ENCODE data around the gene SDSL. TPM values are rescaled to one million over a fixed set of nuclear protein-coding genes. Genes with fewer than 3 reads are reported as not detected.

SDSL gene
- total RNA-seq, 1 donor from 2014 or later = not detected

- Histone ChIP-seq H3K4me3 (no peak overlapping the region), H3K27ac (no peak overlapping the region), H3K36me3 (no peaks in the 10 kb centered on the region), H3K27me3 (peaks cover 11% of the 10 kb centered on the region), H3K9me3 (no peaks in the 10 kb centered on the region), H3K4me1 (peaks cover 15% of the 10 kb centered on the region)
- intact Hi-C loops (cut with DNase I) = no loop called here
- DNase-seq (ENCODE audit: extremely low spot score in 2 of 2) = no peak
- TF ChIP-seq POLR2A (IDR thresholded peaks at IDR 0.05) (no peak), POLR2AphosphoS5 (IDR thresholded peaks at IDR 0.05; ENCODE audit: insufficient read depth in 1 of 2, low read depth in 1 of 2) (no peak)
- TF ChIP-seq, protein P1, sequence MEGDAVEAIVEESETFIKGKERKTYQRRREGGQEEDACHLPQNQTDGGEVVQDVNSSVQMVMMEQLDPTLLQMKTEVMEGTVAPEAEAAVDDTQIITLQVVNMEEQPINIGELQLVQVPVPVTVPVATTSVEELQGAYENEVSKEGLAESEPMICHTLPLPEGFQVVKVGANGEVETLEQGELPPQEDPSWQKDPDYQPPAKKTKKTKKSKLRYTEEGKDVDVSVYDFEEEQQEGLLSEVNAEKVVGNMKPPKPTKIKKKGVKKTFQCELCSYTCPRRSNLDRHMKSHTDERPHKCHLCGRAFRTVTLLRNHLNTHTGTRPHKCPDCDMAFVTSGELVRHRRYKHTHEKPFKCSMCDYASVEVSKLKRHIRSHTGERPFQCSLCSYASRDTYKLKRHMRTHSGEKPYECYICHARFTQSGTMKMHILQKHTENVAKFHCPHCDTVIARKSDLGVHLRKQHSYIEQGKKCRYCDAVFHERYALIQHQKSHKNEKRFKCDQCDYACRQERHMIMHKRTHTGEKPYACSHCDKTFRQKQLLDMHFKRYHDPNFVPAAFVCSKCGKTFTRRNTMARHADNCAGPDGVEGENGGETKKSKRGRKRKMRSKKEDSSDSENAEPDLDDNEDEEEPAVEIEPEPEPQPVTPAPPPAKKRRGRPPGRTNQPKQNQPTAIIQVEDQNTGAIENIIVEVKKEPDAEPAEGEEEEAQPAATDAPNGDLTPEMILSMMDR (IDR thresholded peaks at IDR 0.05) = no peak
These were observed 48.9 kb downstream of the SDSL start for GRCh38 chr12:113470871-113471618.

DNA sequence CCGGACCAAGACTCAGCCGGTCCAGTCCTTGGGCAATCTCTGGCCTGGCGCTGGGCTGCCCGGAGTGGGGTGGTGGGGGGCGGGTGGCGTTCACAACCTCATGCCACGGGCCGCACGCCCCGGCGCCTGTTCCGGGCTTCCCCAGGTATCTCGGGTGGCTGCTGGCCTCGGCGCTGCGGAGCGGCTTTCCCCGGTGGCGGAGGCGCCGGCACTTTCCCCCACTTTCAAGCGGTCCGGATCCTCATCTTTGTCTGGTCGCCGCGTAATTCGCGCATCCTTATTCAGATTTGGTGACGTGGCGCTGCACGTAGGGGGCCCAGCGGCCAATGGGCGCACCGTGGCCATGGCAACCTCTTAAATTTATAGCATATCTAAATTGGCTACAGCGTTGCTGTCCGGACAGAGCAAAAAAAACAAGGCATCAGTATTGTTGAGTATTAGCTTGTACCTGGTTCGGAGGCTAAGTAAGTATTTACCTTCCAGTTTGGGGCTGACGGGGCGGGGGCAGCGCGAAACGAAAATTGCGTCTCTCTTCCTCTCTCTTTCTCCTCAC lies 49.5 kb downstream of the SDSL start, which contains the start of gene LHX5:
LHX5 (minus strand) TSS at position 253 of the 553 bp plus-strand sequence. CDS start 373 bp downstream, outside the sequence.
- H3K4me3 ChIP-seq = no peak within 1 kb of the TSS
- DNase-seq (ENCODE audit: extremely low spot score in 2 of 2) = no peak
- intact Hi-C loops (cut with DNase I) = no loop called here

DNA sequence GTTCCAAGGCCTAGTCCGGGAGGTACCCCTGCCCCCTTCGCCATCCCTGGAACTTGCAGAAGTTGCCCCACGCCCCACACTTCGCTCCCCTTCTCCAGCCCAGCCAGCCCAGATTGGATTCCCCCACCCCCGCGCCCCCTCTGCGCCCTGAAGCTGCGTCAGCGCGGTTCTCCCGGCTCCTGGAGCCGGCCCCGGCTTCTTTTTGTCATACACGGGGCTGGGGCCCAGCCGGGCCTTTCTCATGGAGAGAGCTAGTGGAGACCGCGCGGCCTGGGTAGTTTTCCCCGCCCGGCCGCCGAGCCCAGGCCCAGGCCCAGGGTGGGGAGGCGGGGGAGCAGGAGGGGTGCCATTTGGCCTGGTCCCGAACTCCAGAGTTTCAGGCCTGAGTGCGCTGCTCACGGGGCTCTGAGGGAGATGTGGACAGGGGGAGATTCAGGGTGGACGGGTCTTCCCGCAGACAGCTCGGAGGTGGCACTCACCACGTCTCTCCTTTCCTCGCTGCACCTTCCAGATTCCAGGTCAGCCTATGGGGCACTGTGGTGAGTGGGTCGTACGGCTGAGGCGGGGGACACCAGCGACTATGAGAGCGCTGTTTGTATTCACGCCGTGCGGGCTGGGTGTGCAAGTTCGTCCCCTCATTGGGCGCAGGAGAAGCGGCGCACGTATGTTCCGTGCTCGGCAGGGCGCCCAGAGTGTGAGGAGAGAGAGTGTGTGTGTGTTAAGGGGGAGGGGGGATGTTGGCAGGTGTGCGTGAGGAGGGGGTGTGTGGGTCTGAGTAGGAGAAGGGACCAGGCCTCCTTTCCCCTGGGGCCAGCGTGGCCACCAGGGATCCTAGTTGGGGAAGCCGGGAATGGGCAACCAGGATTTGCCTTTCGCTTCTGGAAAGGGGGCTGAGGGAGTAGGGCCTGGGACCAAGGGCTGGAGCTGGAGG lies 50.3 kb downstream of the SDSL start:
- intact Hi-C loops (cut with DNase I) = no loop called here
- TF ChIP-seq, protein P1 (IDR thresholded peaks at IDR 0.05) = no peak
- no peak for TF ChIP-seq POLR2AphosphoS5 (IDR thresholded peaks at IDR 0.05; ENCODE audit: insufficient read depth in 1 of 2, low read depth in 1 of 2)
- TF ChIP-seq POLR2A (IDR thresholded peaks at IDR 0.05) = no peak
- no peak overlapping the region for H3K4me3 ChIP-seq
- DNase-seq (ENCODE audit: extremely low spot score in 2 of 2) = no peak
- H3K27me3 ChIP-seq = peaks cover 2% of the 10 kb centered on the region
- no peaks in the 10 kb centered on the region for H3K36me3 ChIP-seq
- H3K9me3 ChIP-seq = no peaks in the 10 kb centered on the region
- H3K4me1 ChIP-seq = peaks cover 10% of the 10 kb centered on the region
- H3K27ac ChIP-seq = no peak overlapping the region

More for the DNA sequence above, 49.5 kb downstream of the SDSL start, which contains the start of gene LHX5:
- H3K36me3 ChIP-seq = no peaks in the 10 kb centered on the region
- no peaks in the 10 kb centered on the region for H3K9me3 ChIP-seq
- no peak within 1 kb of the TSS for H3K27ac ChIP-seq
- H3K4me1 ChIP-seq = peaks cover 15% of the 10 kb centered on the region
- TF ChIP-seq POLR2A (IDR thresholded peaks at IDR 0.05) (no peak), POLR2AphosphoS5 (IDR thresholded peaks at IDR 0.05; ENCODE audit: insufficient read depth in 1 of 2, low read depth in 1 of 2) (no peak)
- TF ChIP-seq, protein P1 (IDR thresholded peaks at IDR 0.05) = no peak
- peaks cover 6% of the 10 kb centered on the region for H3K27me3 ChIP-seq

DNA sequence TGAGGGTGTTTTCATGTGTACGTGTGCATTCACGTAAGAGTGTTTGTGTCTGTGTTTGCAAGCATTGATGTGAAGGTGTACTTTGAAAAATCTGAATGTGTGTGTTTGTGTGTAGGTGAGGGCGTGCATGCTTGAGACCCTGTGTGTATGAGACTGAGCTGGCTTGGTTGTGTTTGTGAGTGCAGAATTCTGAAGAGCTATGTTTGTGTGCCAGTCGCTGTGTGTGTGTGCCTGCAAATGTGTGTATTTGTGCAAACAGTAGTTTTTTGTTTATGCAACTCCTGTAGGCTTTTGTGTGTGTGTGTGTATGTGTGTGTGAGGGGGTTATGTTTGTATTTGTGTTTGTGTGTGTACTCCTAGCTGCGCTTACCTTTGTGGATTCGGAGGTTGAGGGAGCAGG lies 51.2 kb downstream of the SDSL start:
- TF ChIP-seq, protein P1 (IDR thresholded peaks at IDR 0.05) = no peak
- no peak for TF ChIP-seq POLR2AphosphoS5 (IDR thresholded peaks at IDR 0.05; ENCODE audit: insufficient read depth in 1 of 2, low read depth in 1 of 2)
- no peak for TF ChIP-seq POLR2A (IDR thresholded peaks at IDR 0.05)
- DNase-seq (ENCODE audit: extremely low spot score in 2 of 2) = no peak
- Histone ChIP-seq H3K4me3 (no peak overlapping the region), H3K36me3 (no peaks in the 10 kb centered on the region), H3K27ac (no peak overlapping the region), H3K4me1 (peaks cover under 1% of the 10 kb centered on the region), H3K9me3 (no peaks in the 10 kb centered on the region), H3K27me3 (no peaks in the 10 kb centered on the region)
- intact Hi-C loops (cut with DNase I) = no loop called here
